DMS53 treated with DMSO at 0.1 percent for 48 hours (cell line): ENCODE results near the gene RPP38.
A peak's percentile ranks its signal among the peaks of the same experiment; 100 is the strongest.

Source experiments
- DNase-seq: peaks from one replicate; lab custom pipeline; 2025; ENCODE audit not compliant: unreplicated experiment; lab: John Stamatoyannopoulos, UW

The RPP38 gene

DNA sequence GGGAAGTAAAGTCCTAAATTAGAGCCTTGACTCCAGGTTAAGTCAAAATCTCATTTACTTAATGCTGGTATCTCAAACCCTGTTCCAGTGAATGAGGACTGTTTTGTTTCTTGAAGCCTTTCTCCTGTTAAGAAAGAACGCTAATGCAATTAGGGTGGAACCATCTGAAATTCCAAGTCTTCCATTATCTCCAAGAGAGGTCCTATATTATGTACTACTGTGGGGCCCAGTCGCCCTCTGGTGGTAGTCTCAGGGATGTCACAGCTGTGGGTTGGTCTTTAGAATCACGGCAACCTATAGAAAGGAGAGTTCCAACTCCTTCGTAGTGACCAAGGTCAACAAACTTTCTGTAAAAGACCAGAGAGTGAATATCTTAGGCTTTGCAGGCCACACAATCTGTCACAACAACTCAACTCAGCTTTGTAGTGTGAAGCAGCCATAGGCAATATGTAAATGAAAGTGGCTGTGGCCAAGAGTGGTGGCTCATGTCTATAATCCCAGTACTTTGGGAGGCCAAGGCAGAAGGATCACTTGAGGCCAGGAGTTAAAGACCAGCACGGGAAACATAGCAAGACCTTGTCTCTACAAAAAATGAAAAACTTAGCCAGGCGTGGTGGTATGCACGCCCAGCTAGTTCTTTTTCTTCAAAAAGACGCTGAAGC lies 9.3 kb downstream of the RPP38 start:
- peak; percentile 69 for DNase-seq

DNA sequence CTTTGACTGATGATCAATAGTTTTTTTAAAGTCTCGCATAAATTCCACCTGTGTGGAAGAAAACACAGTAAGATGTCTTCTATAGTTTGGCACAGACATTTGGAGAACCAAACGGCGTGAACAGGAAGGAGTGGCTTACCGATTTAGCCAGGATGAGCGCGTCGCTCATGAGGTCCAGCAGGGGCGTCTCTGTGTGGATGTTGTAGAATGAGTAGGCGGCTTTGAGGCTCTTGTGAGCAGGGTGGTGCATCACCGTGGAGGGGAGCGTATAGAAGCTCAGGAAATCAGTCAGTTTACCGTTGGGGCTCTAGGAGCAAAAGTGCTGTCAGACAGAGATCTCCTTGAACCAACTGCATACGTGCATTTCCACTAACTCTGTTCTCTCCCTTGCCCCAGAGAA lies 15.5 kb downstream of the RPP38 start:
- DNase-seq, result no peak

DNA sequence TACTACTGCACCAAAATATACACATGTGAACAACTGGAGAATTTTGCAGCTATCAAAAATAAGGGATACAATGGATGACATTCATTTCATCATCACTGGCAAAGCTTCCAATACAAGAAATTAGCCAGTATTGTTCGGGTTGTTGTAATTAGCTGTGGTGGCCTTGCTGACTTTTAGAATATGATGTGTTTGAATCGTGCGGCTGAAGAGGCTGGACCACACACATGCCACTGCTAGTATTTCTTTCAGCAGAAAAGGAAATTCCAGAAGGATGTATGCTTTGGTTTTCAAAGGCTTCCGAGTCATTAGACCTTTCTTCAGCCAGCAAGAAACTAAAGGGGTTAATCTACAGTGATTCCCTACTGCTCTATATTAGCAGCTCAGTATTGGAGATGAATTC lies 16.6 kb downstream of the RPP38 start:
- DNase-seq, result no peak

DNA sequence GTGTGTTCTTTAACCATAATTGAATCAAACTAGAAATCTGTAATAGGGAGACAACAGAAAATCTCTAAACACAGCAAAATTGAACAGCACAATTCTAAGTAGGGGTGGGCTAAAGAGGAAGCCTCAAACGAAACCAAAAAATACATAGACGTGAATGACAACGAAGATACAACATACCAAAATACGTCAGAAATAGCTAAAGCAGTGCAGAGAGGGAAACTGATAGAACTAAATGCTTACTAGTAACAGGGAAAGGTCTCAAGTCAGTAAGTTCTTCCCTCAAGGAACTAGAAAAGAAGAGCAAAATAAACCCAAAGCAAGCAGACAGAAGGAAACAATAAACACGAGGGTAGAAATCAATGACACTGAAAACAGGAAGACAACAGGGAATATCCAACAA lies 19.1 kb downstream of the RPP38 start:
- DNase-seq, result no peak

- DNase-seq, result no peak
Measured at GRCh38 chr10:15118615-15119014, 21.5 kb downstream of the RPP38 start.

DNA sequence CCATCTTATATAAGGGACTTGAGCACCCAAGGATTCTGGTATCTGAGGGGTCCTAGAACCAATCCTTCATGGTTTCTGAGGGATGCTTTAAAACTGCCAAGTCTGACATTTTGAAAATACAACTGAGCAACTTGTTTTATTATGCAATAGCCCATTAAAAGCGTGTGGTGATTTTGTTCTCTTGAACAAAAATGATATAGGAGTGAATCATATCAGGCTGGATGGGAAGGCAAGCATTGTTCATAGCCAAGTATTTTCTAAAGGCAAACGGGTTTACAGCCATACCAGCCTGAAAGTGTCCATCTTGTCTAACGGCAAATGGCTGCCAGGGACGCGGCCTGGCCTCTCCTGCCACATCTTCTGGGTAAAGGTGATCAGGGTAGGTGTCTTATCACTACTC lies 23.4 kb downstream of the RPP38 start:
- no peak for DNase-seq

DNA sequence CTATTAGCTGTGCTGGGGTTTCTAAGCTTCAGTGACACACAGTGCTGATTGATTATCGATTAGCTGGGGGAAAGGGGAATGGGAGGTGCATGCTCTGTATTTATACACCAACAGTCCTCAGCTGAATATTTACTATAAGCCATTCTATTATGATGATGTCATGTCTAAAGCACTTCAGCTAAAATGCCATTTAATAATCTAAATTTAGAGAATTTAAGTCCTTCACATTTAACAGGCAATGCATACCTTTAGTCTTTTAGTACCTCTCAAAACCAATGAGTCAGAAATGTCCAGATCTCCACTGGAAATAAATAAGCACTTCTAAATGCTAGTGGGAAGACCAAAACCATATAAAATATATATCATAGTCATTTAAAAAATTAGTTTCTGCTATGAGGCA lies 24.6 kb downstream of the RPP38 start:
- DNase-seq, result no peak

DNA sequence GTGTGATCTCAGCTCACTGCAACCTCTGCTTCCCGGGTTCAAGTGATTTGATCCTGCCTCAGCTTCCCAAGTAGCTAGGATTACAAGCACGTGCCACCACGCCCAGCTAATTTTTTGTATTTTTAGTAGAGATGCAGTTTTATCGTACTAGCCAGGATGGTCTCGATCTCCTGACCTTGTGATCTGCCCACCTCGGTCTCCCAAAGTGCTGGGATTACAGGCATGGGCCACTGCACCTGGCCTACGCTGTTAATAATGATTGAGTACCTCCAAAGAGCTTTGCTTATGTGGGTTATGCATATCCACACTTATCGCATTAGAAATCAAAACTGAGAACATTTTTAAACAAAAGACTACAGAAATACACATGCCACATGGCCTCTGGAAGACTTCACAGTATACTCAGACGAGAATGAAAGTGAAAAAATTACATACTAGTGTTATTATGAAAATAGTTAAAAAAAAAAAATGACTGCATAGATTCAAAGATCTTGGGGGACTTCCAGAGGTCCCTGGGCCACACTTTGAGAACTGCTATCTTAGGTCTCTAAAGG lies 25.4 kb downstream of the RPP38 start:
- DNase-seq, result no peak

DNA sequence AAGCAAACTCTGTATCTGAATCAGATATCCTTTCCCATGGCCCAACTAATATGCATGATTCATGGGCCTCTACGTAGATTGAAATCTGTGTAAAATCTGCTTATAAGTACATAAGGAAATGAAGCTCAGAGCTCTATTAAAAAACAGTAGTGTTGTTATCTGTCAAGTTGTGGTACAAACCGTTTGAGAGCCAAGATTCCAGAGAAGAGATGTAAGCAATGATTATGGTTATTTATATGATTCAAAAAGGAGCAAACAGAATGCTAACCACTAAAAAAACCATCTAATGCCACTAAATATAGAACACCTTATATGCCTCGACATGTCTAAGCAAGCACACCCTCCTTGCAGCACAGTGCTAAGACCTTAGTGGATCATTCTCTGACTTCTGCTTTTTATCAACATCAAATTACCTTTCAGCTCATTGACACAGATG lies 26.6 kb downstream of the RPP38 start:
- DNase-seq, result no peak

- DNase-seq, result no peak
Measured at GRCh38 chr10:15124190-15124589, 27.0 kb downstream of the RPP38 start.

DNA sequence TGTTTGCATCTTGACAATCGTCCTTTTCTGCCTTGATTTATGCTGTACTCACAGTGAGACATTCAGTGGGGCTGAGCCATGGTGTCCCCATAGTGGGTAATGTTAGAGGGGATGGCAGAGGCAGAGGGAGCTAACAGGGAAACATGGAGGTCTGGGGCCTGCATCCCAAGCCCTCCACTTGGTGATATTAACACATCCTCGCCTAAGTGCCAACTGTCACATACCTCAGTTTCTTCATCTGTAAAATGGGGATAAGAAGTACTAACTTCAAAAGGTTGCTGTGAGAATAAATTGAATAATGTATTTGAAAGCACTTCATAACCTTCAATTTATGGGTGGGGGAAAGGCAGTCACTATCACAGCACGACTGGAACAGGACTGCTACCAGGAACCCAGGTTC lies 27.8 kb downstream of the RPP38 start:
- no peak for DNase-seq

DNA sequence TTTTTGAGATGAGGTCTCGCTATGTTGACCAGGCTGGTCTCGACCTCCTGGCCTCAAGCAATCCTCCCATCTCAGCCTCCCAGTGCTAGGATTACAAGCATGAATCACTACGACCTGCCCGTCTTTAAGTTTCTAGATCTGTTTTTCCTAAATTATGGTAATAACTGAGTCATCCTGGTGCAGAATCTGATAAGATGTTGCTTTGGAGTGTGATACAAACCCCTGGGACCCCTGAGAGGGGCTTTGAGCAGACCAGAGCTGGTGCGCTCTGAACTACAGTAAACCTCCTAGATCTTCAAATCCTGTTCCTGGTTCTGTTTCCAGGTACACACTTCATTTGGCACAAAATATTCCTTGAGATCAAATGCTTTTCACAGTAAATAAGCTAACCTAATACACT lies 34.2 kb downstream of the RPP38 start:
- no peak for DNase-seq

GRCh38 chr10:15136129-15137035 lies 39.2 kb downstream of the RPP38 start:
- no peak for DNase-seq

DNA sequence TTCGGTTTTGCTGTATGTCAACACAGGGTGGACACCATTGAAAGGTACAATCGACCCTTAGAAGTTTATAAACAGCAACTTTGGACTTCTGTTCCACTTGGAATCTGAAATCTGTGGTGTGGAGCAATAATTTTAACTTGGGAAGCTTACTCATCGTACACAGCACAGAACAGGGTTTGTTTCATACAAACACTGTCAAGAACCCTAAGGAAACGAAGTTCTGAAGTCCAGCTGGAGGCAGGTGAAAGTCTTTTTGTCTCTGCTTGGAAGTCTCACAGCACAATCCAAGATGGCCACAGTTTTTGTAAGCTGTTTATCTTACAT lies 39.8 kb downstream of the RPP38 start:
- DNase-seq, result no peak

DNA sequence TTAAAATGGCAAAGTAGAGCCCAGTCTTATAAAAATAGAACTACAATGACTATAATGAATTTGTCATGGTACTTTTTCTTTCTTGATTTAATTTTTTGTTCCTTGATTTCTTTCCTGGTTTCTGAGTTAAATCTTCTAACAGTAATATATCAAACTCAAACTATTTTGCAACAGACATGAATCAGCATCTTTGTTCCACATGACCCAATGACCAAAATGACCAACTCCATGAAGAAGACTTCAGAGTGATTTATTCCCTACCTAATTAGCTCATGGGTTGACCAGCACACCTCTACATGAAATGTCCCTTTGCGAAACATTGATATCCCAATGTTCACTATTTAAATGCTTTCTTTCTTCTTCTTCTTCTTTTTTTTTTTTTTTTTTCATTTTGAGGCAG lies 40.5 kb downstream of the RPP38 start:
- DNase-seq, result no peak

DNA sequence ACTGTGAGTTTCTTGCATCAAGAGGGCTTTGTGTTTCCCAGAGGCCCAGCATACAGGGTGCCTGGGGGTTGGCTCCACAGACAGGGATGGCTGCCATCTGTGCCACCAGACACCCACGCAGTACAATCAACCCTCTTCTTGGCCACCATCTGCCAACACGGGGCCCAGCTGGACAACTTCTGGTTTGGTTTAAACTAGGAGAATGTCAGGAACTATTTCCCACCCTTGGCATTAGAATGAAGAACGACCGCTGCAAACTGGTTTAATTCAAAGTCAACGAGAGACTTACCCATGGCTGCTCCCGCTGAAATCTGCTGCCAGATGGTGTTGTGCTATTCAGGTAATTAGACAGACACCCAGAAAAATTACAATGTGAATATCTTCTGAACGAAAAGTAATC lies 43.5 kb downstream of the RPP38 start:
- no peak for DNase-seq

DNA sequence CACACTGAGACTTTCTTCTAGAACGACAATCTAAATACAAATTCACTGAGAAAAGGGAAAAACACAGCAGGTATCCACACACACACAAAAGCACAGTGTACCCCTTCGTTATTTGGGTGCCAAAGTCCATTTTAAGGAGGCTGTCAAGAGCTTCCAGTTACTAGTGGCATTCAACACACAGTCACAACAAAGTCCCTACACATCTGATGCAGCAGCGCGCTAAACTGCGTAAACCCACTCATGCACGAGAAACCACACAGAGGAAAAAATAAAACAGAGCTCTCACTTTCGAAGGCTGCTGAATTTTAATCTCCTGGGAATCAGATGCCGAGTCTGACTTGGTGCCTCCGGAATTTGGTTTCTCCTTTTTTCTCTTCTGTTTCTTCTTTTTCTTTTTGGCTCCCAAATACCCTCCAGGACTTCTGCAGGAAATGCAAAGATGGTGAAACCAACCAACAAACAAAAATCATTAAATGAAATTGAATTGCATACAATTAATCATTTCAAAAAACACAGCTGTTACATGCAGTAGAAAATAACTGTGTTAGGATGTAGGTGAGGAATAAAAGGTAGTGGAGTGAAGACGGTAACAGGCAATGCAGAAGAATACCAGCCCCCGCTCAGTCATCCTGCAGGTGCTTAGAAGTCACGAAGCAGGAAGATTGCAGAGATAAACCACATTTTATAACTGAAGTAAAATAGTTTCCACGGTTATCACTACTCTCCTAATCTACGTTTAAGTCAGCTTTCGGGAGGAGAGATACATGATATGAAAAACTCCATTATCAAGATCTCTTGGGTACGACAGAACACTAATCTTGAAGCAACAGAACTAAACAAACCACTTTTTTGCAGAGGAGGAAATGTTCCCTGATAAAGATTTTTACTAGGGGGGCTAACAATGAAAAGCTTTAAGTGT lies 44.2 kb downstream of the RPP38 start:
- no peak for DNase-seq

GRCh38 chr10:15144788-15145187 lies 47.6 kb downstream of the RPP38 start:
- no peak for DNase-seq

- no peak for DNase-seq
Measured at GRCh38 chr10:15146366-15146765, 49.2 kb downstream of the RPP38 start.

- no peak for DNase-seq
Measured at GRCh38 chr10:15147594-15148392, 50.6 kb downstream of the RPP38 start.
